Brain microvascular endothelial cell (primary cell): ENCODE data around the gene LCE1D.

Experiments
- DNase-seq: peaks from one replicate; pipeline ENCODE4 v3.0.0-alpha.2; 2020
- H3K27ac ChIP-seq: fragments of 250-450 bp; sonication (Bioruptor Pico); 2 replicates; pipeline ENCODE4 v1.5.1; 2020; ENCODE audit warnings: mild to moderate bottlenecking, moderate library complexity
- H3K27me3 ChIP-seq: fragments of 250-450 bp; sonication (Bioruptor Pico); replicated peaks from 2 replicates; pipeline ENCODE4 v1.5.1; 2020; ENCODE audit warnings: mild to moderate bottlenecking
- H3K36me3 ChIP-seq: fragments of 250-450 bp; sonication (Bioruptor Pico); replicated peaks from 2 replicates; pipeline ENCODE4 v1.5.1; 2020; ENCODE audit warnings: mild to moderate bottlenecking
- H3K4me3 ChIP-seq: 2 replicates; pipeline ENCODE4 v1.5.1; 2011; ENCODE audit warnings: low read depth, mild to moderate bottlenecking, control low read depth, low read length, moderate library complexity
- in situ Hi-C: cut with HindIII; loops from 2 replicates; pipeline ENCODE4 v1.10.0; 2017; ENCODE audit warnings: low sequenced_read_pairs, low pct_ligation_motif_present
- TF ChIP-seq, protein P1 (sequence below): IDR thresholded peaks from 2 replicates; pipeline ENCODE4 v1.5.1; 2011; ENCODE audit warnings: low read depth, mild to moderate bottlenecking, moderate library complexity, low read length, control low read depth, inconsistent platforms; ENCODE audit errors: missing control alignments

LCE1D gene

GRCh38 chr1:152770411-152770810 is 26.1 kb upstream of the LCE1D start:
- Histone ChIP-seq H3K36me3 (no peaks in the 10 kb centered on the region), H3K4me3 (no peak overlapping the region), H3K27me3 (no peaks in the 10 kb centered on the region), H3K27ac (no peak overlapping the region)
- no peak for DNase-seq
- in situ Hi-C loops, result no loop called here
- TF ChIP-seq, protein P1, sequence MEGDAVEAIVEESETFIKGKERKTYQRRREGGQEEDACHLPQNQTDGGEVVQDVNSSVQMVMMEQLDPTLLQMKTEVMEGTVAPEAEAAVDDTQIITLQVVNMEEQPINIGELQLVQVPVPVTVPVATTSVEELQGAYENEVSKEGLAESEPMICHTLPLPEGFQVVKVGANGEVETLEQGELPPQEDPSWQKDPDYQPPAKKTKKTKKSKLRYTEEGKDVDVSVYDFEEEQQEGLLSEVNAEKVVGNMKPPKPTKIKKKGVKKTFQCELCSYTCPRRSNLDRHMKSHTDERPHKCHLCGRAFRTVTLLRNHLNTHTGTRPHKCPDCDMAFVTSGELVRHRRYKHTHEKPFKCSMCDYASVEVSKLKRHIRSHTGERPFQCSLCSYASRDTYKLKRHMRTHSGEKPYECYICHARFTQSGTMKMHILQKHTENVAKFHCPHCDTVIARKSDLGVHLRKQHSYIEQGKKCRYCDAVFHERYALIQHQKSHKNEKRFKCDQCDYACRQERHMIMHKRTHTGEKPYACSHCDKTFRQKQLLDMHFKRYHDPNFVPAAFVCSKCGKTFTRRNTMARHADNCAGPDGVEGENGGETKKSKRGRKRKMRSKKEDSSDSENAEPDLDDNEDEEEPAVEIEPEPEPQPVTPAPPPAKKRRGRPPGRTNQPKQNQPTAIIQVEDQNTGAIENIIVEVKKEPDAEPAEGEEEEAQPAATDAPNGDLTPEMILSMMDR, result no peak

DNA sequence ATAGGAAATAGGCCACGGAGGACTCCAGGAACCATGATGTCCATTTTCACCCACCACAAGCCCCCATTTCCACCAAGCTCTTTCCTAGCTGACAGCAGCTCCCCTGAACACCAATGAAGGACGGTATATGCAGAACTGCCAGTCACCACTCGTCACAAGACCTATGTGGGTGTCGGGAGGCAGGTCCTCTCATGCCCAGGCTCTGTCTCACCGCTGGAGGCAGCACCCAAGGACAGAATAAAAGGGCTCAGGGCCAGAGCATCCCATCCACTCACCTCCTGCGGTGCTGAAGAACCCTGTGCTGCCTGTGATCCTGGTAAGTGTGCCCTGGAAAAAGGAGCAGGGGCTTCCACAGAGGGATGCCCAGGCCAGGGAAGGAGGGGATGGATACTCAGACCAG is 21.6 kb upstream of the LCE1D start, which contains the start of gene LCE1F:
Gene LCE1F (plus strand): TSS at position 266 of the 400 bp plus-strand sequence. CDS start 1,232 bp downstream, outside the sequence.
- H3K27ac ChIP-seq, result no peak within 1 kb of the TSS
- no peak within 1 kb of the TSS for H3K4me3 ChIP-seq
- in situ Hi-C loops, result no loop called here
- TF ChIP-seq, protein P1, result no peak
- H3K27me3 ChIP-seq, result no peaks in the 10 kb centered on the region
- no peak for DNase-seq
- no peaks in the 10 kb centered on the region for H3K36me3 ChIP-seq

- H3K36me3 ChIP-seq, result no peaks in the 10 kb centered on the region
- in situ Hi-C loops, result no loop called here
Measured at GRCh38 chr1:152776361-152776760, 20.2 kb upstream of the LCE1D start.

GRCh38 chr1:152777510-152778137 is 18.9 kb upstream of the LCE1D start:
- no peaks in the 10 kb centered on the region for H3K27me3 ChIP-seq
- TF ChIP-seq, protein P1, result peak; percentile 33
- DNase-seq, result no peak
- in situ Hi-C loops, result no loop called here
- no peaks in the 10 kb centered on the region for H3K36me3 ChIP-seq
- no peak overlapping the region for H3K4me3 ChIP-seq
- no peak overlapping the region for H3K27ac ChIP-seq

More at GRCh38 chr1:152776361-152776760, 20.2 kb upstream of the LCE1D start:
- no peaks in the 10 kb centered on the region for H3K27me3 ChIP-seq
- H3K4me3 ChIP-seq, result no peak overlapping the region
- no peak for DNase-seq
- TF ChIP-seq, protein P1, result no peak
- no peak overlapping the region for H3K27ac ChIP-seq

DNA sequence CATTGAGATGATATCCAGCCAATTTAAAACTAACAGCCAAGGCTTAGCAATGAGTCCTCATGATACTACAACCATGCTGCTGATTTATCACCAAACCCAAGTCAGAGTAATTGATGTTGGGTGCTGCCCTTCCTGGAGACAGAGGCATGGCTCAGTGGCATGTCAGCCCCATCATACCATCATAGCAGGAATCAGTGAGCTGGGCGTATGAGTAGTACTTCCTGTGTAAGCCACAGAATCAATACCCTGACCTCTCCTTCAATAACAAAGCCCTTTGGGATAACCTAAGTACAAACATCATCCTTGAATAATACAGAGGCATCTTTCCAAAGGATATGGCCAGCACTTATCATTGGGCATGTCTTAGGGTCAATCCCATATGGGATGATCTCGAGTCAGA is 13.4 kb upstream of the LCE1D start:
- TF ChIP-seq, protein P1, result no peak
- H3K36me3 ChIP-seq, result no peaks in the 10 kb centered on the region
- H3K27me3 ChIP-seq, result no peaks in the 10 kb centered on the region
- in situ Hi-C loops, result no loop called here
- DNase-seq, result no peak
- no peak overlapping the region for H3K4me3 ChIP-seq
- H3K27ac ChIP-seq, result no peak overlapping the region

DNA sequence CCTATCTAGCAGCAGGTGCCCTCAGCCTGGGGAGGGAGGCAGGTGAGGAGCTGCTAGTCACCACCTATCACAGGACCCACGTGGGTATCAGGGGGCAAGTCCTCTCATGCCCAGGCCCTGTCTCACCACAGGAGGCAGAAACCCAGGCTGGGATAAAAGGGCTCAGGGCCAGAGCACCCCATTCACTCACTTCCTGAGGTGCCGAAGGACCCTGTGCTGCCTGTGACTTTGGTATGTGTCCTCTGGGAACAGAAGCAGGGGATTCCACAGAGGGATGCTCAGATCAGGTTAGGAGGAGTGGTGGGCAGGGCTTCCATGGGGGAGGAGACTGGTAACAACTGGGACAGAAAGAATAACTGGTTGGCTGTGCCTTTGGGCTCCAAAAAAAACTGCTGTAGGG is 10.4 kb upstream of the LCE1D start, which contains the start of gene LCE1E:
Gene LCE1E (plus strand): TSS at position 181 of the 400 bp plus-strand sequence. CDS start 1,043 bp downstream, outside the sequence.
- no peak within 1 kb of the TSS for H3K27ac ChIP-seq
- no peak within 1 kb of the TSS for H3K4me3 ChIP-seq
- DNase-seq, result no peak
- TF ChIP-seq, protein P1, result no peak
- in situ Hi-C loops, result no loop called here
- H3K36me3 ChIP-seq, result no peaks in the 10 kb centered on the region
- no peaks in the 10 kb centered on the region for H3K27me3 ChIP-seq
